K562 (cell line): ENCODE measurements around the gene GSX2. TPM values are rescaled to one million over a fixed set of nuclear protein-coding genes. Genes with fewer than 3 reads are reported as not detected.
"Not testable (repeated sequence)": the region's sequence is repeated elsewhere in the genome, so short reads cannot be mapped to it uniquely, and the experiment has no call there.

Experiments
- ATAC-seq: fragments of 200-7000 bp; cut with Tn5 transposase; 3 replicates; pipeline ENCODE4 v1.9.1; 2020; ENCODE audit warnings: moderate library complexity
- BruUV-seq: library from RNA; stranded (reverse); fragments of 400-500 nt; replicated peaks from 2 replicates; lab custom pipeline; 2021; lab: Mats Ljungman, UMichigan
- CTCF ChIA-PET: fragments of 300-600 bp; formaldehyde crosslinking; extraction: SDS; loops from one replicate; lab custom pipeline; 2021; ENCODE audit warnings: low intra/inter-chr PET ratio; lab: Yijun Ruan, JAX
- POLR2A ChIA-PET: fragments of 300-600, 350-650 bp; sonication (Branson Sonifier 250); formaldehyde crosslinking; extraction: SDS; loops from one replicate; lab custom pipeline; 2021; ENCODE audit warnings: antibody characterized with exemption, inconsistent platforms; lab: Yijun Ruan, JAX
- DNase-seq, 4 experiments: peaks; one replicate each; pipeline versions ENCODE4 v3.0.0 to v3.0.0-alpha.2; 2011 to 2018; ENCODE audit warnings: low spot score in 3 of 4, mixed read lengths in 3 of 4; ENCODE audit errors: extremely low read depth in 1 of 4
- FAIRE-seq: peaks from 2 replicates; lab custom pipeline; 2011; peaks lifted over from hg19 to GRCh38; lab: Jason Lieb, UNC
- H2AFZ ChIP-seq: 2 replicates; pipeline ENCODE4 v1.6.0; 2011; ENCODE audit warnings: low read depth, low read length, control low read depth, inconsistent platforms
- H3K27ac ChIP-seq: fragments of 200-600 bp; 3 replicates; pipeline ENCODE4 v1.8.0; 2011; ENCODE audit warnings: low read depth, mild to moderate bottlenecking, control low read depth, inconsistent platforms, low read length, moderate library complexity, mixed read lengths; ENCODE audit errors: extremely low read depth
- H3K27me3 ChIP-seq, 2 experiments: fragments of 300-600 bp in 1 of 2; 2 replicates in 1 of 2; 3 replicates in 1 of 2; pipeline versions ENCODE4 v1.6.0 to v1.8.0; 2011; ENCODE audit warnings: inconsistent platforms in 2 of 2, low read length in 2 of 2, mild to moderate bottlenecking in 1 of 2, mixed read lengths in 1 of 2, moderate library complexity in 1 of 2; ENCODE audit not compliant: control insufficient read depth in 2 of 2, insufficient read depth in 2 of 2
- H3K36me3 ChIP-seq: fragments of 300-600 bp; 3 replicates; pipeline ENCODE4 v1.8.0; 2011; ENCODE audit warnings: mild to moderate bottlenecking, low read length, inconsistent platforms; ENCODE audit not compliant: control insufficient read depth, insufficient read depth
- H3K4me1 ChIP-seq, 2 experiments: fragments of 200-600 bp in 1 of 2; replicated peaks in 1 of 2; 2 replicates in 1 of 2; 3 replicates in 1 of 2; pipeline versions ENCODE4 v1.5.1 to v1.8.0; 2011; ENCODE audit warnings: inconsistent platforms in 2 of 2, low read length in 2 of 2, mild to moderate bottlenecking in 1 of 2, mixed read lengths in 1 of 2, moderate library complexity in 1 of 2; ENCODE audit not compliant: control insufficient read depth in 2 of 2, insufficient read depth in 2 of 2
- H3K4me2 ChIP-seq: 2 replicates; pipeline ENCODE4 v1.6.1; 2011; ENCODE audit warnings: low read length, control low read depth, inconsistent platforms, mixed read lengths; ENCODE audit not compliant: insufficient read depth
- H3K4me3 ChIP-seq: fragments of 200-600 bp; sonication (generic), shearing (Covaris generic); 2 replicates; pipeline ENCODE4 v1.5.1; 2016; ENCODE audit warnings: control low read depth, inconsistent platforms
- H3K79me2 ChIP-seq: fragments of 200-600 bp; 3 replicates; pipeline ENCODE4 v1.8.0; 2011; ENCODE audit warnings: low read length, inconsistent platforms; ENCODE audit not compliant: control insufficient read depth, insufficient read depth
- H3K9ac ChIP-seq, 2 experiments: 2 replicates each; pipeline versions ENCODE4 v1.6.0 to v1.6.1; 2011; ENCODE audit warnings: low read depth in 2 of 2, low read length in 2 of 2, control low read depth in 1 of 2, inconsistent platforms in 1 of 2, mild to moderate bottlenecking in 1 of 2, mixed read lengths in 1 of 2; ENCODE audit not compliant: insufficient read depth in 1 of 2
- H3K9me1 ChIP-seq: one replicate; pipeline ENCODE4 v1.6.0; 2011; ENCODE audit warnings: inconsistent platforms, mild to moderate bottlenecking, low read length, moderate library complexity; ENCODE audit not compliant: control insufficient read depth, insufficient read depth
- H3K9me3 ChIP-seq: replicated peaks from 2 replicates; pipeline ENCODE4 v1.5.1; 2011; ENCODE audit warnings: low read depth, low read length, inconsistent platforms; ENCODE audit not compliant: control insufficient read depth, insufficient read depth
- H4K20me1 ChIP-seq: replicated peaks from 2 replicates; pipeline ENCODE4 v1.6.1; 2011; ENCODE audit warnings: low read length, inconsistent platforms, mixed read lengths; ENCODE audit not compliant: control insufficient read depth, insufficient read depth
- JUN ChIP-seq, 2 experiments: sonication (generic) in 1 of 2; formaldehyde crosslinking in 1 of 2; IDR thresholded peaks; 2 replicates each; pipeline versions ENCODE4 v1.6.1 to v1.8.0; 2012 to 2022; ENCODE audit warnings: borderline replicate concordance in 2 of 2, mild to moderate bottlenecking in 2 of 2, improper control_type of control experiment in 1 of 2, low read depth in 1 of 2, low read length in 1 of 2, missing genetic modification reagents in 1 of 2
- RBM25 ChIP-seq: fragments of 200-400 bp; formaldehyde crosslinking; IDR thresholded peaks from 2 replicates; pipeline ENCODE4 v1.6.1; 2018; ENCODE audit warnings: low read length, low read depth, moderate library complexity; ENCODE audit not compliant: severe bottlenecking
- U2AF1 ChIP-seq: fragments of 200-400 bp; formaldehyde crosslinking; optimal IDR thresholded peaks from 2 replicates; pipeline ENCODE3; 2017; ENCODE audit warnings: mild to moderate bottlenecking, low read depth, low read length, moderate library complexity
- ZNF146 ChIP-seq: IDR thresholded peaks from one replicate; pipeline ENCODE4 v1.6.1; 2018; ENCODE audit warnings: missing compliant biosample characterization; ENCODE audit not compliant: unreplicated experiment
- WGBS: fragments of 100-300 bp; shearing (Covaris generic); methylation state at CpG from one replicate; pipeline ENCODE4 v1.1.6; 2016; ENCODE audit warnings: low coverage, mixed read lengths; ENCODE audit not compliant: insufficient coverage; ENCODE audit errors: missing lambda C conversion rate; 5-methylcytosine and 5-hydroxymethylcytosine counted together
- in situ Hi-C: fragments of 300-500 bp; cut with MboI; formaldehyde crosslinking; loops from 4 replicates; pipeline ENCODE4 v1.15.0; 2018; ENCODE audit warnings: inconsistent platforms, mixed read lengths
- intact Hi-C: fragments of 100-400 bp; cut with micrococcal nuclease; formaldehyde crosslinking; loops from 2 replicates; pipeline ENCODE4 v1.14.2; 2022
- polyA plus RNA-seq, 8 experiments: library from polyadenylated mRNA; depleted of rRNA in 4 of 8; stranded (reverse) in 5 of 8; unstranded in 3 of 8; fragments of >200 nt; fragmentation: Nextera tagmentation in 2 of 8; fragmentation: Illumina TruSeq in 1 of 8; extraction: Ambion mirVana in 2 of 8; extraction: Trizol in 1 of 8; gene quantifications; 2 replicates each; pipeline versions ENCODE4 v1.2.1 to v1.2.3, GENCODE V29; 2011 to 2014; ENCODE audit warnings: inconsistent platforms in 1 of 8, missing spikeins in 1 of 8
- total RNA-seq, 7 experiments: library from RNA; depleted of rRNA in 6 of 7; stranded (reverse); fragments of >200 nt in 6 of 7; fragmentation: Illumina TruSeq in 2 of 7; extraction: Trizol in 2 of 7; gene quantifications; 2 replicates each; pipeline versions ENCODE4 v1.2.1 to v1.2.3, GENCODE V29; 2011 to 2021; ENCODE audit warnings: low replicate concordance in 1 of 7

GSX2 gene
- total and polyA plus RNA-seq, 9 of the 15 experiments (the other 6 are each of a cell fraction or from before 2014, with no cell fraction given): not detected

DNA sequence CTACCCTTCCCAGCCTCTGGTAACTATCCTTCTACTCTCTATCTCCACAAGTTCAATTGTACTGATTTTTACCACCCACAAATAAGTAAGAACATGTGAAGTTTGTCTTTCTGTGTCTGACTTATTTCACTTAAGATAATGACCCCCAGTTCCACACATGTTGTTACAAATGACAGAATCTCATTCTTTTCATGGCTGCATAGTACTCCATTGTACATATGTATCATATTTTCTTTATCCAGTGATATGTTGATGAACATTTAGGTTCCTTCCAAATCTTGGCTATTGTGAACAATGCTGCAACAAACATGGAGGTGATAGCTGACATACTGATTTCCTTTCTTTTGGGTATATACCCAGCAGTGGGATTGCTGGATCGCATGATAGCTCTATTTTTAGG is 27.7 kb downstream of the GSX2 start:
- TF ChIP-seq RBM25 (peak; percentile 61), JUN (IDR thresholded peaks at IDR 0.05; ENCODE audit: borderline replicate concordance, low read depth, low read length) (no peak), JUN (CRISPR knock-in tag; IDR thresholded peaks at IDR 0.05; ENCODE audit: borderline replicate concordance) (no peak), U2AF1 (no peak), ZNF146 (CRISPR knock-in tag) (peak; percentile 61)
- no peaks in the 10 kb centered on the region for H3K9me3 ChIP-seq
- DNase-seq: no peak
- no TSS peak for BruUV-seq
- no peak overlapping the region for H3K4me2 ChIP-seq
- POLR2A ChIA-PET: no interaction called here
- CTCF ChIA-PET: no interaction called here
- no peaks in the 10 kb centered on the region for H3K79me2 ChIP-seq
- H3K9me1 ChIP-seq: no peaks in the 10 kb centered on the region
- H3K9ac ChIP-seq: no peak overlapping the region
- H2AFZ ChIP-seq: no peak overlapping the region
- ATAC-seq: no peak
- no peaks in the 10 kb centered on the region for H3K4me1 ChIP-seq
- intact Hi-C loops: no loop called here
- in situ Hi-C loops: no loop called here
- H3K27me3 ChIP-seq: peaks cover 0 to 5% of the 10 kb centered on the region in 2 experiments; a peak in 2 of 5 replicates
- H3K36me3 ChIP-seq: no peaks in the 10 kb centered on the region
- no peak for FAIRE-seq
- no peak overlapping the region for H3K27ac ChIP-seq
- 0% methylated on average over 1 of the region's 1 CpG for WGBS
- H4K20me1 ChIP-seq: no peaks in the 10 kb centered on the region
- H3K4me3 ChIP-seq: no peak overlapping the region

DNA sequence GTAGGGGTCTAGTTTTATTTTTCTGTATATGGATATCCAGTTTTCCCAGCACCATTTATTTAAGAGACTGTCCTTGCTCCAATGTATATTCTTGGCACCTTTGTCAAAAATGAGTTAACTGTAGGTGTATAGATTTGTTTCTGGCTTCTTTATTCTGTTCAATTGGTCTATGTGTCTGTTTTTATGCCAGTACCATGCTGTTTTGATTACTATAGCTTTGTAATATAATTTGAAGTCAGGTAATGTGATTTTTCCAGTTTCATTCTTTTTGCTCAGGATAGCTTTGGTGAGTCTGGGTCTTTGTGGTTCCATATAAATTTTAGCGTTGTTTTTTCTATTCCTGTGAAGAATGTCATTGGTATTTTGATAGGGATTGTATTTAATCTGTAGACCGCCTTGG is 28.7 kb downstream of the GSX2 start:
- H3K27me3 ChIP-seq, BruUV-seq, H3K4me2 ChIP-seq, H3K9me1 ChIP-seq, H3K27ac ChIP-seq, DNase-seq, H3K9me3 ChIP-seq, H3K36me3 ChIP-seq, H3K4me1 ChIP-seq, H4K20me1 ChIP-seq, H3K9ac ChIP-seq, H3K79me2 ChIP-seq, CTCF ChIA-PET, in situ Hi-C loops, FAIRE-seq, POLR2A ChIA-PET, H2AFZ ChIP-seq, ATAC-seq, H3K4me3 ChIP-seq, intact Hi-C loops: not testable (repeated sequence)
- peak; percentile 66 for TF ChIP-seq RBM25
- WGBS: 0% methylated on average over 2 of the region's 2 CpGs
